GM12891 (cell line): ENCODE data around the gene TRIM31.

Experiments
- PAX5 ChIP-seq: IDR thresholded peaks from 2 replicates; pipeline ENCODE4 v1.6.1; 2011; ENCODE audit warnings: low read length, moderate library complexity, mild to moderate bottlenecking; ENCODE audit not compliant: insufficient read depth, severe bottlenecking
- POLR2A ChIP-seq: IDR thresholded peaks from 2 replicates; pipeline ENCODE4 v1.6.1; 2011; ENCODE audit warnings: low read depth, low read length, control low read depth
- POLR2AphosphoS5 ChIP-seq: IDR thresholded peaks from 2 replicates; pipeline ENCODE4 v1.6.1; 2011; ENCODE audit warnings: low read depth, low read length, control low read depth
- POU2F2 ChIP-seq: IDR thresholded peaks from 2 replicates; pipeline ENCODE4 v1.6.1; 2011; ENCODE audit warnings: low read depth, mild to moderate bottlenecking, control low read depth, low read length, moderate library complexity
- SPI1 ChIP-seq: IDR thresholded peaks from 2 replicates; pipeline ENCODE4 v1.6.1; 2011; ENCODE audit warnings: low read depth, low read length, control low read depth
- TAF1 ChIP-seq: IDR thresholded peaks from 2 replicates; pipeline ENCODE4 v1.6.1; 2011; ENCODE audit warnings: low read depth, low read length, control low read depth

DNA sequence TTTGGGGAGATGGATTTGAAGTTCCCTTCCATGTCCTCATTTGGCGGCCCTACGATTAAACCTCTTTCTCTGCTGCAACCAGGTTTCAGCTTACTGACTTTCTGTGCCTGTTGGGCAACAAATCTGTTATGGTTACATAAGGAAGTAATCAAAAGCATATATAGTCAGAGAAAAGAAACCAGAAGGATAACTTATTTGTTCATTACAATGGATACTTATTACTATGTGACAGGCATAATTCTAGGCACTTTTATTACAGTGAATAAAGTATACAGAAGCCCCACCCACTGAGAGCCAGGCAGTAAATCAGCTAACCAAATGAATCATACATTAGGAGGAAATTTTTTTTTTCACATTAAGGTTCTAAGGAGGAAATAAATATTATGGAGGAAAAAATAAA lies 9.6 kb upstream of the TRIM31 start:
- no peak for TF ChIP-seq TAF1
- TF ChIP-seq POLR2AphosphoS5: no peak
- TF ChIP-seq POLR2A: no peak
- no peak for TF ChIP-seq SPI1
- no peak for TF ChIP-seq PAX5
- no peak for TF ChIP-seq POU2F2
